ENCODE data around the gene FOXP1.

The FOXP1 gene

GRCh38 chr3:71051259-71051595 is 532.3 kb downstream of the FOXP1 start:
- Histone ChIP-seq H3K79me2 (ENCODE audit: control insufficient read depth, insufficient read depth, low read length, unreplicated experiment) (peaks cover 76% of the 10 kb centered on the region), H3K4me1 (ENCODE audit: control insufficient read depth, insufficient read depth, low read length, unreplicated experiment) (peaks cover 57% of the 10 kb centered on the region), H3K27ac (ENCODE audit: low read depth, low read length) (peak overlapping the region; percentile 67)

GRCh38 chr3:71050538-71051258 is 532.8 kb downstream of the FOXP1 start:
- H3K36me3 ChIP-seq (ENCODE audit: insufficient read depth, low read length) = peaks cover 31% of the 10 kb centered on the region; the same call in 1 of the 2 replicates
- H3K4me1 ChIP-seq (ENCODE audit: control insufficient read depth, insufficient read depth, low read length, unreplicated experiment) = peaks cover 51% of the 10 kb centered on the region
- peak overlapping the region; percentile 67 for H3K27ac ChIP-seq (ENCODE audit: low read depth, low read length)

More at GRCh38 chr3:71051259-71051595, 532.3 kb downstream of the FOXP1 start:
- Histone ChIP-seq H3K27me3 (ENCODE audit: insufficient read depth, low read length) (no peaks in the 10 kb centered on the region), H3K36me3 (ENCODE audit: insufficient read depth, low read length) (peaks cover 25% of the 10 kb centered on the region; the same call in 1 of the 2 replicates), H2AFZ (ENCODE audit: low read length, unreplicated experiment) (no peak overlapping the region), H3K4me3 (ENCODE audit: low read depth, low read length) (no peak overlapping the region)

DNA sequence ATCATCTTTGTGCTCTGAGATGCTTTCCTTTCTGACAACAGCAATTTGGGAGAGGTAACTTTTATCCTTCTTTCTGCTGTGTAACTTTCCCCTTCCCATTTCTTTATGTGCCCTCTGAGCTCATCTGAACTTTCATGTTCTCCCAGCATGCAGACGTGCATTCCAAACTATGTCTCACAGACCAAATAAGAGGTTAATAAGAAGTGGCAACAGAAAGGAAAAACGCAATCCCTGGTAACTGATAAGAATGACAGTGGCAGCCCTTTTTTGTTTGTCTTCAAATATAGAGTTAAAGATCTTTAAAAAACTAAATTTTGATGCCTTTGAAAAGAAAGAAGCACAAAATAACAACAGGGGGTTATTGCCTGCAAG is 533.4 kb downstream of the FOXP1 start:
- peak overlapping the region; percentile 26; the same call in 1 of the 2 replicates for H3K4me3 ChIP-seq (ENCODE audit: low read depth, low read length)
- H3K27me3 ChIP-seq (ENCODE audit: insufficient read depth, low read length) = no peaks in the 10 kb centered on the region
- H3K4me1 ChIP-seq (ENCODE audit: control insufficient read depth, insufficient read depth, low read length, unreplicated experiment) = peaks cover 47% of the 10 kb centered on the region
- peaks cover 31% of the 10 kb centered on the region; the same call in 1 of the 2 replicates for H3K36me3 ChIP-seq (ENCODE audit: insufficient read depth, low read length)
- no peak overlapping the region for H2AFZ ChIP-seq (ENCODE audit: low read length, unreplicated experiment)
- H3K79me2 ChIP-seq (ENCODE audit: control insufficient read depth, insufficient read depth, low read length, unreplicated experiment) = peaks cover 72% of the 10 kb centered on the region
- peak overlapping the region; percentile 67 for H3K27ac ChIP-seq (ENCODE audit: low read depth, low read length)

More at GRCh38 chr3:71050538-71051258, 532.8 kb downstream of the FOXP1 start:
- no peaks in the 10 kb centered on the region for H3K27me3 ChIP-seq (ENCODE audit: insufficient read depth, low read length)
- peak overlapping the region; percentile 26; the same call in 1 of the 2 replicates for H3K4me3 ChIP-seq (ENCODE audit: low read depth, low read length)
- peaks cover 76% of the 10 kb centered on the region for H3K79me2 ChIP-seq (ENCODE audit: control insufficient read depth, insufficient read depth, low read length, unreplicated experiment)
- H2AFZ ChIP-seq (ENCODE audit: low read length, unreplicated experiment) = no peak overlapping the region

DNA sequence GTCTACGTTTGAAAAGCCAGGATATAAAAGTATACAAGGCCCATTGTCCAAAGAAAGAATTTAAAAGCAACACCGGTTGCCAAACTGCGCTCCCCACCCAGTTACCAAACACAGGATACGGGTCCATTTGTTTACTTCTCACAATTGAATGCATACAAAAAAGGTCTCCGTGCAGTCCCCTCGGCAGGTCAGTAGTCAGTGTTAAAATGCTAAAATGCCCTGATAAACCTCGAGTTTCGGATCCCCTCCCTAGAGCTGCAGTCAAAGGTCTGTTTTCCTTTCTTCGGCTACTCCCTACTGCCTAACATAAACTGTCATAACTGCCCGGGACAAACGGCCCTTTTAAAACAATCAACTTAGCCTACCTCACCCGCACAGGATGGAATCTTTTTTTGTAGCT is 534.6 kb downstream of the FOXP1 start:
- Histone ChIP-seq H3K4me1 (ENCODE audit: control insufficient read depth, insufficient read depth, low read length, unreplicated experiment) (peaks cover 43% of the 10 kb centered on the region), H3K79me2 (ENCODE audit: control insufficient read depth, insufficient read depth, low read length, unreplicated experiment) (peaks cover 64% of the 10 kb centered on the region), H2AFZ (ENCODE audit: low read length, unreplicated experiment) (no peak overlapping the region), H3K27me3 (ENCODE audit: insufficient read depth, low read length) (no peaks in the 10 kb centered on the region), H3K36me3 (ENCODE audit: insufficient read depth, low read length) (peaks cover 43% of the 10 kb centered on the region), H3K27ac (ENCODE audit: low read depth, low read length) (no peak overlapping the region), H3K4me3 (ENCODE audit: low read depth, low read length) (no peak overlapping the region)

GRCh38 chr3:71047616-71048531 is 535.7 kb downstream of the FOXP1 start:
- Histone ChIP-seq H3K27ac (ENCODE audit: low read depth, low read length) (no peak overlapping the region), H3K27me3 (ENCODE audit: insufficient read depth, low read length) (no peaks in the 10 kb centered on the region)

DNA sequence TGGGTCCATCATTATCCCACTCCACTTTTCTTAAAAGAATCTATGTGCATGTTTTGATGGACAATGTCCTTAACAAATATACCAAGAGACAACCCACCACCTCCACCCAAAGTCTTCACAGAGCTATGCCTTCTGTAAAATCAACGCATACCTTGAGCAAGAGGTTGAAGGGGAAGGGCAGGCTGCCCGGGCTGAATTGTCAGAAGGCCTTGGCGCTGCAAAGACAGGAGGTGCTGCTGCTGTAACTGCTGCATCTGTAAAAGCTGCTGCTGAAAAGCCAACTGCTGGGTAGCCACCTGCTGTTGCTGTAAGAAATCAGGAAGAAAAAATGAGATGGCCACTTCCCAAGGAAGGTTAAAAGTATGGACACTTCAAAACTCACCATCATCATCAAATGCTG is 536.7 kb downstream of the FOXP1 start:
- H3K27me3 ChIP-seq (ENCODE audit: insufficient read depth, low read length) = no peaks in the 10 kb centered on the region
- peaks cover 55% of the 10 kb centered on the region for H3K79me2 ChIP-seq (ENCODE audit: control insufficient read depth, insufficient read depth, low read length, unreplicated experiment)
- H3K27ac ChIP-seq (ENCODE audit: low read depth, low read length) = no peak overlapping the region
- H3K4me3 ChIP-seq (ENCODE audit: low read depth, low read length) = no peak overlapping the region
- peaks cover 47% of the 10 kb centered on the region for H3K36me3 ChIP-seq (ENCODE audit: insufficient read depth, low read length)
- no peak overlapping the region for H2AFZ ChIP-seq (ENCODE audit: low read length, unreplicated experiment)
- H3K4me1 ChIP-seq (ENCODE audit: control insufficient read depth, insufficient read depth, low read length, unreplicated experiment) = peaks cover 25% of the 10 kb centered on the region

More at GRCh38 chr3:71047616-71048531, 535.7 kb downstream of the FOXP1 start:
- H3K36me3 ChIP-seq (ENCODE audit: insufficient read depth, low read length) = peaks cover 49% of the 10 kb centered on the region
- H3K4me3 ChIP-seq (ENCODE audit: low read depth, low read length) = no peak overlapping the region
- peaks cover 57% of the 10 kb centered on the region for H3K79me2 ChIP-seq (ENCODE audit: control insufficient read depth, insufficient read depth, low read length, unreplicated experiment)
- no peak overlapping the region for H2AFZ ChIP-seq (ENCODE audit: low read length, unreplicated experiment)
- H3K4me1 ChIP-seq (ENCODE audit: control insufficient read depth, insufficient read depth, low read length, unreplicated experiment) = peaks cover 36% of the 10 kb centered on the region

GRCh38 chr3:71045917-71046282 is 537.6 kb downstream of the FOXP1 start:
- peaks cover 16% of the 10 kb centered on the region for H3K4me1 ChIP-seq (ENCODE audit: control insufficient read depth, insufficient read depth, low read length, unreplicated experiment)
- no peaks in the 10 kb centered on the region for H3K27me3 ChIP-seq (ENCODE audit: insufficient read depth, low read length)
- no peak overlapping the region for H3K27ac ChIP-seq (ENCODE audit: low read depth, low read length)
- H2AFZ ChIP-seq (ENCODE audit: low read length, unreplicated experiment) = no peak overlapping the region
- H3K36me3 ChIP-seq (ENCODE audit: insufficient read depth, low read length) = peaks cover 46% of the 10 kb centered on the region
- H3K4me3 ChIP-seq (ENCODE audit: low read depth, low read length) = no peak overlapping the region
- peaks cover 51% of the 10 kb centered on the region for H3K79me2 ChIP-seq (ENCODE audit: control insufficient read depth, insufficient read depth, low read length, unreplicated experiment)

GRCh38 chr3:71045212-71045916 is 538.2 kb downstream of the FOXP1 start:
- no peak overlapping the region for H2AFZ ChIP-seq (ENCODE audit: low read length, unreplicated experiment)
- H3K36me3 ChIP-seq (ENCODE audit: insufficient read depth, low read length) = peaks cover 52% of the 10 kb centered on the region
- H3K4me3 ChIP-seq (ENCODE audit: low read depth, low read length) = no peak overlapping the region
- H3K4me1 ChIP-seq (ENCODE audit: control insufficient read depth, insufficient read depth, low read length, unreplicated experiment) = peaks cover 11% of the 10 kb centered on the region
- H3K27me3 ChIP-seq (ENCODE audit: insufficient read depth, low read length) = no peaks in the 10 kb centered on the region
- no peak overlapping the region for H3K27ac ChIP-seq (ENCODE audit: low read depth, low read length)
- peaks cover 47% of the 10 kb centered on the region for H3K79me2 ChIP-seq (ENCODE audit: control insufficient read depth, insufficient read depth, low read length, unreplicated experiment)

DNA sequence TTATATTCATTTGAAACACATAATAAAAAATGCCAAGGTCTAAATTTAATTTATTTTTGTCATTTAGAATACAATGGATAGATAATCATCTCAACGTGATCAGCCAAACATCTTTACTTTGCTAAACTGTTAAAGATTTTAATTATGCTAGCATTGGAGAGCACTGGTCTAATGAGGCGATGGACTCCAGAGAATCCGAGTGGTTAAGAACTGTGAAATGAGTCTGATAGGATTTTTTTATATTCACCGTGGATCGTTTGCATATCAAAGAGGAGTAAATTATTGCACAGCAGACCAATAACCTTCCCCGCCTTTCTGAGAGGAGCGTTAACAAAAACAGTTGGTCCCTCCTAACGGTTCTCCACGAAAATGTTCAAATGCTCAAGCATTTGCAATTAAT is 540.8 kb downstream of the FOXP1 start:
- no peaks in the 10 kb centered on the region for H3K27me3 ChIP-seq (ENCODE audit: insufficient read depth, low read length)
- H3K4me1 ChIP-seq (ENCODE audit: control insufficient read depth, insufficient read depth, low read length, unreplicated experiment) = no peaks in the 10 kb centered on the region
- peaks cover 23% of the 10 kb centered on the region for H3K79me2 ChIP-seq (ENCODE audit: control insufficient read depth, insufficient read depth, low read length, unreplicated experiment)
- no peak overlapping the region for H2AFZ ChIP-seq (ENCODE audit: low read length, unreplicated experiment)
- peaks cover 58% of the 10 kb centered on the region for H3K36me3 ChIP-seq (ENCODE audit: insufficient read depth, low read length)
- no peak overlapping the region for H3K27ac ChIP-seq (ENCODE audit: low read depth, low read length)
- no peak overlapping the region for H3K4me3 ChIP-seq (ENCODE audit: low read depth, low read length)

DNA sequence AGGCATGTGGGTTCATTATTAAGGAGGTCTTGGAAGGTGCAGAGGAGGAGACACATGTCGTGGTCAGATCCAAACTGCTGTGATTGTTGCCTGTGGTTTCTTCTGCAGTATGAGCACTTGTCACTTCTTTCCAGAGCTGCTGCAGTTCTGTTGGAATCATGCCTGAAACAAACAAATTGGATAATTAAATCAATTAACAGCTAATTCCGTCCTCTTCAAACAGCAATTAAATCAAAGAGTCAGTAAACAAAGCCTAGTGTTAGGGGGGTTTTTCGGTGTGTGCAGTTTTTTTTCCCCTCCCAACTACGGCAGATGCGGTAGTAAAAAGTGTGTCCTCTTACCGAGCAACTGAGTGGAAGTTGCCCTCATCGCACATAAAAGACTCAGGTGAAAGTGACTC is 542.2 kb downstream of the FOXP1 start:
- Histone ChIP-seq H3K27ac (ENCODE audit: low read depth, low read length) (no peak overlapping the region), H3K36me3 (ENCODE audit: insufficient read depth, low read length) (peaks cover 53% of the 10 kb centered on the region), H2AFZ (ENCODE audit: low read length, unreplicated experiment) (no peak overlapping the region), H3K4me3 (ENCODE audit: low read depth, low read length) (no peak overlapping the region), H3K4me1 (ENCODE audit: control insufficient read depth, insufficient read depth, low read length, unreplicated experiment) (peaks cover 2% of the 10 kb centered on the region), H3K27me3 (ENCODE audit: insufficient read depth, low read length) (no peaks in the 10 kb centered on the region), H3K79me2 (ENCODE audit: control insufficient read depth, insufficient read depth, low read length, unreplicated experiment) (peaks cover 14% of the 10 kb centered on the region)
